ENCODE data around the gene NPFF.

DNA sequence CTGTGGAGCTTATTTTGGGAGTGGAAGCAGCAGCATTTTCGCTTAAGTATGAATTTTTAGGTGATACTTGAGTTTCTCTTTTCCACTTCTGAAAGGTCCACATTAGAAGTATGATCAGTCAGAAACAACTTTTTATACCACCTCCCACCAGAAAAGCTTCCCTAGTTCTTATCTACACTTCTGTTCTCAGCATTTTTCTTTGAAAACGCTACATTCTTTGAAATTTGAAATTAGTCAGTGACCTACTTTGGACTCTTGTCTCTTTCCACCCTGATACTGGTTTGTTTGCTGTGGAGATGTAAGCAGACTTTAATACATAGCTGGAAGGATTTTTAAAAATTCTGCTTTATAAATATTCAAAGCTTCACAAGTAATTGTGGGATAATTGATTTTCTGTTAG is 33.2 kb downstream of the NPFF start:
- TF ChIP-seq CTCF (IDR thresholded peaks at IDR 0.05): no peak
- no peak for TF ChIP-seq POLR2A (IDR thresholded peaks at IDR 0.05)
- no peak for TF ChIP-seq POLR2AphosphoS5 (IDR thresholded peaks at IDR 0.05; ENCODE audit: insufficient read depth in 1 of 2, low read depth in 1 of 2)
